HL-60 (cell line): ENCODE results near the gene COL7A1.

Experiments used
- DNase-seq, 2 experiments: peaks; one replicate each; pipeline ENCODE4 v3.0.0-alpha.2; 2010 to 2020; ENCODE audit warnings: low read depth in 1 of 2, low spot score in 1 of 2
- H3K27ac ChIP-seq: fragments of 250-450 bp; sonication (Bioruptor Pico); replicated peaks from 2 replicates; pipeline ENCODE4 v1.5.1; 2020; ENCODE audit warnings: mild to moderate bottlenecking, moderate library complexity
- H3K27me3 ChIP-seq: fragments of 250-450 bp; sonication (Bioruptor Pico); 2 replicates; pipeline ENCODE4 v1.5.1; 2021; ENCODE audit warnings: mild to moderate bottlenecking, moderate library complexity; ENCODE audit not compliant: insufficient read depth, poor library complexity, severe bottlenecking
- H3K4me3 ChIP-seq: replicated peaks from 2 replicates; pipeline ENCODE4 v1.5.1; 2011; ENCODE audit warnings: mild to moderate bottlenecking, control low read depth, low read length; ENCODE audit not compliant: insufficient read depth
- GABPA ChIP-seq: IDR thresholded peaks from 2 replicates; pipeline ENCODE4 v1.6.1; 2012; ENCODE audit warnings: low read depth
- POLR2AphosphoS5 ChIP-seq: IDR thresholded peaks from 2 replicates; pipeline ENCODE4 v1.6.1; 2012; ENCODE audit warnings: low read depth
- SPI1 ChIP-seq: IDR thresholded peaks from 2 replicates; pipeline ENCODE4 v1.6.1; 2012; ENCODE audit warnings: low read depth, mild to moderate bottlenecking, borderline replicate concordance
- TF ChIP-seq, protein P1 (sequence below): IDR thresholded peaks from one replicate; pipeline ENCODE4 v1.5.1; 2011; ENCODE audit warnings: low read length, control low read depth, inconsistent platforms; ENCODE audit not compliant: insufficient read depth
- TF ChIP-seq, protein P2 (sequence below): IDR thresholded peaks from 2 replicates; pipeline ENCODE4 v1.6.1; 2012; ENCODE audit warnings: low read depth; ENCODE audit not compliant: insufficient replicate concordance

The COL7A1 gene

DNA sequence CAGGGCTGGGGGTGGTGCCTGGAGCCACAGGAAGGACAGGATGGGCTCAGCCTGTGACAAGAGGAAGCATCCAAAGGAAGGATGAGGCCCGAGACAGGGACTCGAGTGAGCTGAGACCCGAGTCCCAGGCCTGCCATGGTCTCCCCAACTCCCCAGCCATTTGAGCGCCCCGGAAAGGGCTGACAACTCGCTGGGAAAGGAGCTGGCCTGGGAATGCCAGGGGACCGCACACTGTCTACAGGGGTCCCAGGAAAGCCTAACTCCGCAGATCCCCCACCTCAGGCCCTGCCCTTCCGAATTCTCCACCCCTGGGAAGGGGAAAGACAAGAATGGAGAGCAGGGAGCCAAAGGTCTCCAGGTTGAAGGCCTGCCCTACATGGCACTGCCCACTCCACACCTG, 70.2 kb downstream of the COL7A1 start:
- TF ChIP-seq GABPA (no peak), POLR2AphosphoS5 (no peak), SPI1 (no peak)
- TF ChIP-seq, protein P1, sequence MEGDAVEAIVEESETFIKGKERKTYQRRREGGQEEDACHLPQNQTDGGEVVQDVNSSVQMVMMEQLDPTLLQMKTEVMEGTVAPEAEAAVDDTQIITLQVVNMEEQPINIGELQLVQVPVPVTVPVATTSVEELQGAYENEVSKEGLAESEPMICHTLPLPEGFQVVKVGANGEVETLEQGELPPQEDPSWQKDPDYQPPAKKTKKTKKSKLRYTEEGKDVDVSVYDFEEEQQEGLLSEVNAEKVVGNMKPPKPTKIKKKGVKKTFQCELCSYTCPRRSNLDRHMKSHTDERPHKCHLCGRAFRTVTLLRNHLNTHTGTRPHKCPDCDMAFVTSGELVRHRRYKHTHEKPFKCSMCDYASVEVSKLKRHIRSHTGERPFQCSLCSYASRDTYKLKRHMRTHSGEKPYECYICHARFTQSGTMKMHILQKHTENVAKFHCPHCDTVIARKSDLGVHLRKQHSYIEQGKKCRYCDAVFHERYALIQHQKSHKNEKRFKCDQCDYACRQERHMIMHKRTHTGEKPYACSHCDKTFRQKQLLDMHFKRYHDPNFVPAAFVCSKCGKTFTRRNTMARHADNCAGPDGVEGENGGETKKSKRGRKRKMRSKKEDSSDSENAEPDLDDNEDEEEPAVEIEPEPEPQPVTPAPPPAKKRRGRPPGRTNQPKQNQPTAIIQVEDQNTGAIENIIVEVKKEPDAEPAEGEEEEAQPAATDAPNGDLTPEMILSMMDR = no peak
- TF ChIP-seq, protein P2, sequence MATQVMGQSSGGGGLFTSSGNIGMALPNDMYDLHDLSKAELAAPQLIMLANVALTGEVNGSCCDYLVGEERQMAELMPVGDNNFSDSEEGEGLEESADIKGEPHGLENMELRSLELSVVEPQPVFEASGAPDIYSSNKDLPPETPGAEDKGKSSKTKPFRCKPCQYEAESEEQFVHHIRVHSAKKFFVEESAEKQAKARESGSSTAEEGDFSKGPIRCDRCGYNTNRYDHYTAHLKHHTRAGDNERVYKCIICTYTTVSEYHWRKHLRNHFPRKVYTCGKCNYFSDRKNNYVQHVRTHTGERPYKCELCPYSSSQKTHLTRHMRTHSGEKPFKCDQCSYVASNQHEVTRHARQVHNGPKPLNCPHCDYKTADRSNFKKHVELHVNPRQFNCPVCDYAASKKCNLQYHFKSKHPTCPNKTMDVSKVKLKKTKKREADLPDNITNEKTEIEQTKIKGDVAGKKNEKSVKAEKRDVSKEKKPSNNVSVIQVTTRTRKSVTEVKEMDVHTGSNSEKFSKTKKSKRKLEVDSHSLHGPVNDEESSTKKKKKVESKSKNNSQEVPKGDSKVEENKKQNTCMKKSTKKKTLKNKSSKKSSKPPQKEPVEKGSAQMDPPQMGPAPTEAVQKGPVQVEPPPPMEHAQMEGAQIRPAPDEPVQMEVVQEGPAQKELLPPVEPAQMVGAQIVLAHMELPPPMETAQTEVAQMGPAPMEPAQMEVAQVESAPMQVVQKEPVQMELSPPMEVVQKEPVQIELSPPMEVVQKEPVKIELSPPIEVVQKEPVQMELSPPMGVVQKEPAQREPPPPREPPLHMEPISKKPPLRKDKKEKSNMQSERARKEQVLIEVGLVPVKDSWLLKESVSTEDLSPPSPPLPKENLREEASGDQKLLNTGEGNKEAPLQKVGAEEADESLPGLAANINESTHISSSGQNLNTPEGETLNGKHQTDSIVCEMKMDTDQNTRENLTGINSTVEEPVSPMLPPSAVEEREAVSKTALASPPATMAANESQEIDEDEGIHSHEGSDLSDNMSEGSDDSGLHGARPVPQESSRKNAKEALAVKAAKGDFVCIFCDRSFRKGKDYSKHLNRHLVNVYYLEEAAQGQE = no peak
- H3K27ac ChIP-seq = no peak overlapping the region
- H3K4me3 ChIP-seq = no peak overlapping the region
- no peaks in the 10 kb centered on the region for H3K27me3 ChIP-seq
- DNase-seq = no peak

DNA sequence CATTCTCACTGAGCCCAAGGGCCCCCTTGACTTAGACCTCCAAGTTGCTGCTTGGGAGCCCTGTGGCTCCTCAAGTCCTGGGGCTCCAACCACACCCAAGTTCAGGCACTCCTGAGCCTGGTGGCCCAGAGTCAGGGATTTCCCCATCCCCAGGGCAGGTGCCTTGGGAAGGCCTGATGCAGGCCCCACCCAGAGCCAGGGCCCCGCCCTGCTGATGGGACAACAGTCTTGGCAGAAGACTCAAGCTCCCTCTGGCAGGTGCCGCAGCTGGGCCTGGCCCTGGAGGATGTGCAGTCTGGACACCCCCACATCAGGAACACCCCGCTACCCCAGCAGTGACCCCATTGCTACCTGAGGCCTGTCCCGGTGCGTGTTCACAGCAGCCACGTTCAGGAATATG, 73.5 kb downstream of the COL7A1 start:
- TF ChIP-seq, protein P1 = no peak
- TF ChIP-seq POLR2AphosphoS5 (no peak), SPI1 (no peak), GABPA (no peak)
- TF ChIP-seq, protein P2 = no peak
- H3K4me3 ChIP-seq = no peak overlapping the region
- H3K27me3 ChIP-seq = no peaks in the 10 kb centered on the region
- DNase-seq = no peak
- H3K27ac ChIP-seq = no peak overlapping the region

DNA sequence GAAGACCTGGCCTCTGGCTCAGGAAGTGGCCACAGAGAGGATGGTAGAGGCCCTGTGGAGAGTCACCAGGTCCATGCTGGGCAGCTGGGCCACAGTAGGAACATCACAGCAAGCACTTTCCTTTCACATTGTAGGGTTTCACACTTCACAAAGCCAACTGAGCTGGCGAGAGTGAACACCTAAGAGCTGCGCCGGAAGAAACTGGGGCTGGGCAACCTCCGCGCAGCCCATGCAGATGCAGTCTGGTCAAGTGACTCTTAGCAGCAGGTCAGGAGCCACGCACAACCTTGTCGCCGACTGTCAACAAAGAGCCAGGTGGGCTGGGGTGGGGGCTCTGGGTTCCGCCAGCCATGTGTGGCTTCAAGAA, 75.9 kb downstream of the COL7A1 start:
- H3K27ac ChIP-seq = no peak overlapping the region
- no peaks in the 10 kb centered on the region for H3K27me3 ChIP-seq
- DNase-seq = no peak
- TF ChIP-seq, protein P2 = no peak
- TF ChIP-seq GABPA = no peak
- no peak for TF ChIP-seq POLR2AphosphoS5
- TF ChIP-seq, protein P1 = no peak
- no peak for TF ChIP-seq SPI1
- H3K4me3 ChIP-seq = no peak overlapping the region
